SKM-1 treated with dmso at 0.1 percent for 144 hours (cell line): ENCODE measurements around the gene MEF2C.

Experiments
- DNase-seq: peaks from one replicate; lab custom pipeline; 2025; ENCODE audit not compliant: unreplicated experiment; lab: John Stamatoyannopoulos, UW

Gene MEF2C

DNA sequence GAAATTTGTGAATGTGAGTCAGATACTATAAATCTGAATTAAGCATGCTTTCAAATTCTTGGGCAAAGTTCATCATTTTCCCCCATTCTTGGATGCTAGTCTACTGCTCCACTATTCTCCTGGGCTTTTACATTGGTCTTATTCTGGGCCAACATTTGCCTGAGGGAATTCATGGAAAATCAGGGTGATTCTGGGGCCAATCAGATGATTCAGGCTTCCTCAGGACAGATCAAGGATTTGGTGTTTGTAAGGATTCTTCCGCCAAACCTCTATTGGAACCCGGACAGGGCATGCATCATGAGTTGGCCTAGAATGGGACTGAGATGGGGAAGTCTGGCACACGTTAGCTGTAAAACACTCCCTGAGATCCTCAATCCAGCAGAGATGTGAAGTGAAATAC, 113.8 kb downstream of the MEF2C start:
- no peak for DNase-seq

DNA sequence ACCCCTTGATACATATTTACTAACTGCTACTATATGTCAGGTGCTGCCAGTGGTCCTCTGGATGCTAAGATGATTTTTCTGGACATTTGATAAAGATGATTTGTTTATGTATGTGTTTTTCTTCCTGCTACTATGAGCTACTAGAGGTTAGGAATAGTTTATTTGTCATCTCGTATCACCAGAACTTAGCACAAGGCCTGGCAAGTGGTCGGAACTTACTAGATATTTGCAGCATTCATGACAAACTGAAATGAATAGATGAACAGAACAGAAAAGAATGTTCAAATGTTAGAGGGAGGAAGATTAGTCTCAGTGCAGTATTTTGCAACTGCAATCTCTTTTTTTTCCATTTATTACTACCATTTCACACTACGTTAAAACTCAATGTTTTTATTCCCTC, 114.6 kb downstream of the MEF2C start:
- no peak for DNase-seq

DNA sequence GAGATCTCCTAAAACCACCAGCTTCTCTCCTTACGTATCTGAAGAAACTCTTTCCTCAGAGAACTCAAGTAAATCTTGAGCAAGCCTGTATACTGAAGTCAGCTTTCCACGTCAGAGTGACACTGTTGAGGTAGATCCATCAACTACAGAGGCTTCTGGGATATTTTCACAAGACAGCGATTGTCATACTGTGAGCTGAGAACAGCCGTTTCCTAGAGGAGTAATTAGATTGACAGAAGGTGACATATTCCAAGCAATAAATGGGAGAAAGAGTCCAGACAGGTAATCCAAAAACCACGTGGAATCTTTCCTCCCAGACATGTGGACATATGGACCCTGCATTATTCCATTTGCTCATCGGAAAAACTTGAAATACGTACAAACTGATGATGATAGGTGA, 117.2 kb downstream of the MEF2C start:
- DNase-seq, result no peak

DNA sequence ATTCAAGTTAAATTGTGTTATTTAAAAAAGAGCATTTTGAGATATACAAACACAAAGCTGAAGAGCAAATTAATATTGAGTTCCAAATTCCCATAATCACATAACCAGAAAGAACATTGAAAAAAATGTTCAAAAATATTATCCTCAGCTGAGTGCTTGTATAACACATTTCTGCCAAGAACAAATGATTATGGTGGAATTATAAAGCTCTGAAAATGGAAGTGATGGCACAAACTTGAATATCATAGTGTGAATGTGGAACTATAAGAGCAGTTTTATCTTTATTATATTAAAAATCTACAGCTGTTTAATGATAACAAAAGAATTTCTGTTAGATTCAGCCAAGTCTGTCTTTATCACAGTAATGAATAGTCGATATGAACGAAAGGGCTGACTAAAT, 117.8 kb downstream of the MEF2C start:
- no peak for DNase-seq

DNA sequence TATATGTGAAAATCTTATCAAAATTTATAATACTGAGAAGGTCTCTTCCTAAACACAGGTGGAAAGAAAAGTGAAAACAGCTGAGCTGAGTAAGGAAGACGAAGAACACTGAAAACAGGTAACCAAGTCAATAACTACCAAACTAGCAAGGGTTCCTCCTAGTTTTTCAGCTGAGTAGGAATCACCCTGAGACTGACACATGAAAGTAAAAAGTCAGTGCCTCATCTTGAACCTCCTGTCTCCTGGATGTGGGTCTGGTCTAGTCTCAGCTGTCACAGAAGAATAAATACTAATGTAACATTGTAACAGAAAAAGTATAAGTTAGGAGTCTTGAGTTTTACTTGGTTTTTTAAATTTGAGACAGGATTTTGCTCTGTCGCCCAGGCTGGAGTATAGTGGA, 121.0 kb downstream of the MEF2C start:
- DNase-seq, result no peak

DNA sequence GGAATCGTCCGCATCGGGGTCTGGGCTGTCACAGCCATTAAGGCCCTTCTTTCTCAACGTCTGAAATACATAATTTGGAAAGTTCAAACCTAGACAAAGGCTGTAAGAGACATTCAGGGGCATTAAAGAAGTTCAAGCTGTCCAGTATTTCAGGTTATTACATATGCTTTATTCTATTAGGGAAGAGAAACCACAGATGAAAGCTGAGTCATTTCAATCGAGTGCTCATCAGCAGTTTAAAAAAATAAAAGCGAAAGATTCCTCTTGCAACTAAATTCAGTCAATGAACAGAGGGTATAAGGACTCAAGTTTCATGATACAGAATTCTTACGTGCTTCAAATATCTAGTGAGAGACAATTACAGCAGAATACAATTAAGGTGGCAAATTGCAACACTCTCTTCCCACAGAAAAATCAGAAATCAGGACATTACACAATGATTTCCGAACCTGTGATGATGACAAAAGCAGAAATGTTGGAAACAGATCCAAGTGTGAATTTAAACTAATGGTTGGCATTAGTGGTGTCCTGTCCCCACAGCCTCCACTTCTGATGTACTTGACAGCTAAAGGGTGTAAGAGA, 121.6 kb downstream of the MEF2C start:
- DNase-seq, result no peak

DNA sequence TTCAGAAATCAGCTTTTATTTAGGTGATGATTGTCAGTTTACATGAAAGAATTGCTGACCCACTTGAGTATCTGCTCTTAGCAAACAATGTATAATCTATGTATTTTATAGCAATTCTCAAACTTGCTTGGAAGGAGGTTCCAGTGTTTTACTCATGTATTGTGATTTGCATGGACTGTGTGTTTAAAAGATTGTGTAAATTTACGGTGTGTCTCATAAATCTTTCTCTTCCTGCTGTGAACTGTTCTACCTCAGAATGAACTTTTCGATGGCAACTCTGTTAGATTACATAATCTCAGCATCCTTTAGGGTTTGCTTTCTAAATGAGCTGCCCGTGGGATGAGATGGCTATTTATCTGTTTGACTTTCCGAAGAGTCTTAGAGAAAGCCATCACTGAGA, 122.5 kb downstream of the MEF2C start:
- no peak for DNase-seq

DNA sequence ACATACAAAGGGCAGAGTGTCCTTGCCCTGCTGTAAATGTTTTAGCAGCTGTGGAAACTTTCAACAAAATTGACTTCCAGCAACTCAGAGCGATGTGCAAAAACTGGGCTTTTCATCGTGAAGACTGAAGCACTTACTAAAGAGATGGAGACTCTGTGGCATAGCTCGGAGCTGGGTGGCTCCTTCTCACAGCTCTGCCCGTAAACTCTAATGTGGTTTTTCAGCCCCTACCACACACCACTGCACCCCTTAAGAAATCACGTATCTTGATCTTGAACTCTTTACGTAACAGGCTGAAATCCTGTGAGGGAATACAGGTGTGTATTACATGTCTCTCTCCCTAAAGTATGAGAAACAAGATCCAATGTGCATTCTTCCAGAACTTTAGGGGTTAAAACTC, 124.4 kb downstream of the MEF2C start:
- DNase-seq, result no peak

DNA sequence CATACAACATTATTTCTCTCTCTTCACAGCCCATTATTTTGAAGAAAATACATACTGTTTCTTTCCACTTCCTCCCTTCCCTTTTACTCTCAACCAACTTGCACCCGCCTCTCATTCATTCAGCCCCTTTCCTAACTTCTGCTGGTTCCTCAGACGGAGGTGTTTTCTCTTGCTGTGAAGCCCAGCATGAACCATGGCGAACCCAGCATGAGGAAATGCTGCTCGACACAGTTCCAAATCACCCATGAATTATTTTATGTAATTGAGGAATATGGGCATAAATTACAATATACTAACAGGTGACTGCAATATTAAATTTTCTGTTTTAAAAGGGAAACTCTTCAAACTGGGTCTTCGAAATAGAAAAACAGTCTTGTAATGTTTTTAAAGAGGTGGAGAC, 124.8 kb downstream of the MEF2C start:
- no peak for DNase-seq

DNA sequence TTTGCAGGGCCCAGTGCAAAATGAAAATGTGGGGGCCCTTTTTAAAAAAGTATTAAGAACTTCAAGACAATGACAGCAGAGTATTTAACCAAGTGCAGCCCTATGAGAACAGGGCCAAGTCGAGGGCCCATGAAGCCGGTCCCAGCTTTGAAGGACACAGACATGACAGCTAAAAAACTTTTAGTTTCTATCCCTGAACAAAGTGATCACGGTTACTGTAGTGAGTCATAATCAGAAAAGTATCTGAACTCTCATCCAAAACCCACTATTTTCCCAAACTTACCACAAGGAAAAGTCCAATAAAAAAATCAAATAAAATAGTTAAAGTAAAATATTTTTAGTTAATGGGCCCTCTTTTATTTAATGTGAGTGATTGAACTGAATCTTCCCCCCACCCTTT, 126.0 kb downstream of the MEF2C start:
- no peak for DNase-seq

DNA sequence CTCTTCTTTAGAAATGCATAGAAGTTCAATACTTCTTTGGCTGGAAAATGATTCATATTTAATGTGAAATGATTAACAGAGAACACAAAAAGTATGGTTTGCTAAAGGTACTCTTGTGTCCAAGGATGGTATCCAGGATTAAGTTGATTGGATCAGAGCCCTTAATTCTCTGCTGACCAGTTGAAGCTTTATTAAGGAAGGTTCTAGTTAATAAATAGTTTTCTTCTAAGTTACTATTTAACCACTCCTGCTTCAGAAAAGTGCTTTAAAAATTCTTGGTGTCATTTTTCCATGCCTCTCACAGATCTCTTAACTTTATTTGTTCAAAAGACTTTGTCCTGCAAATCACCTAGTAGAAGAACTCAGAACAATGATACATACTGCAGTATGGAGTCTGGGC, 134.3 kb downstream of the MEF2C start:
- no peak for DNase-seq

DNA sequence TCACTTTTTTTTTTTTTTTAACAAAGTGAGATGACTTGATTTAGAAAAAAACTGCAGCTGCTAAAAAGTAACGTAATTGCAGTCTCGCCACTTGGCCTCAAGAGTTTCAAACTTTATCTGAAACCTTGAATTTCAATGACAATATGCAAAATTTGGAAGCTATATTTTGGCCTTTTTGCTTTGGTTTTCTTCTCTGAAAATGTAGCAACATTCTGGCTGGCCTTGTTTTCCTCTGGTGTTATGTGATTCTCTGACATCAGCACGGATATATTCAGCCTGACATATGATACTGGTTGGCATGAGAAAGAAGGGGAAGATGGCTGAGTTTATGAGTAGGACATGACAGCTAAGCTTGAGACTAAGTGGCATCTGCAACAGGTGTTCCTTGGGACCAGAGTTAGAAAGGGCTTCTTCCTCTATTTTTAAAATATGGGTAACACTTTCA, 136.5 kb downstream of the MEF2C start:
- no peak for DNase-seq

DNA sequence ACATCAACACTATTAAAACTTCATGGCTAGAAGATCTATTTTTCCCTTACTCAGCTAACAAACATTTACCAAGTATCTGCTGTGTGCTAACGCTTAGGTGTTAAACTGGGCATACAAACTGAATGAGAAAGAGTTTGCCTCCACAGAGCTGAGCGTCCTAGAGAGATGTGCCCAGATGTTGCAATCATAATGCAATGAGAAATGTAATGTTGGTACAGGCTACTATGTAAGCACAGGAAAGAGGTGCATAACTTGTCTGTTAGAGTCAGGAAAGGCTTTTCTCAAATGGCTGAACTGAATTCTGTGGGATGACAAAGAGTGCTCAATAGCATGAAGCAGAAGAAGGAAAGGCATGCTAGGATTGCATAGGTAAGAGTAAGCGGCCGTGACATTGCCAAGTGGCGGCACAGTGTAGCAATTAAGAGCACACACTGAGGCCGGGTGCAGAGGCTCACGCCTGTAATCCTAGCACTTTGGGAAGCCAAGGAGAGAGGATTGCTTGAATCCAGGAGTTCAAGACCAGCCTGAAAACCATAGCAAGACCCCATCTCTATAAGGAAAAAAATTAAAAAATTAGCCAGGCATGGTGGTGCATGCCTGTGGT, 137.8 kb downstream of the MEF2C start:
- DNase-seq, result no peak

DNA sequence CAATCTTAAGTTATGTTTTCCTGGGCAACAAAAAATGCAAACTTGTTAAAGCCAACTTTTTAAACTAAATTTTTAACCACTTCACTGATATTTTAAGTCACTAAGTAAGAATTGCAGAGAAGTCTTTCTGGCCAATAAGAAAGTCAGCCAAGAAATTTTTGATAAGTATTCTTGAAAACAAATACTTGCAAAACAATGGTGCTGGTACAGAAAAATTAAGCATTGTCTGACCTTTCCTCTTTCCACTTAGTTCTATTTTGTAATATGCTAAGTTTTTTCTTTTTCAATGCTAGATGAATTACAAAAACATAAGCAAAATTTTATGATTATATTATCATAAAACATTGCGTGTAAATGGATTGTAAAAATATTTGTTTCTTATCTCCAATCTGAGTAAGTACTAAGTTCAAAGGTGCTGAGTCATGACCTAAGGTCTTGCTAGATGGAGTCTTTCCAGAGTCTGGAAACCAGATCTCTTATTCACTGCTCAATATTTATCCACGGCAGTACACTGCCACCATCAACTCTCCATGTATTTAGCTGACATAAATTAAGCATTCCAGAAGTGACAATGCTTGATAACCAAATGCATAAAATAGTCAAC, 139.7 kb downstream of the MEF2C start:
- DNase-seq, result no peak

DNA sequence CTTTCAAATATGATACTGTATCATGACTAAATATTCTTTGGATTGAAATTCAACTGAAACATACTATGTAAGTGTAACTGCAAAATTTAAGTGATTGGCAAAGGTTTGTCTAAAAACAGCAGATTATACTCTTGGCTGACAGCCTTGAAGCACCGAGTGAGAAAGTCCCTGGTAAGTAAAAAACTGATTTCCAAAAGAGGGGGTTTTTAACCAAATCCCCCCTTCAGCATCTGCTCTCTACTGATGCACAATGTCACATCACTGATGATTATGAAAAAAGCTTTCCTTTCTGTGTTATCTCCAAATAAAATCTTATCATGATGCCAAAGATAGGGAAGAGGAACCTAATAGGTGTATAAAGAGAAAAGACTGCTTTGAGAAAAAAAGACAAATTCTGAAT, 141.0 kb downstream of the MEF2C start:
- DNase-seq, result no peak

DNA sequence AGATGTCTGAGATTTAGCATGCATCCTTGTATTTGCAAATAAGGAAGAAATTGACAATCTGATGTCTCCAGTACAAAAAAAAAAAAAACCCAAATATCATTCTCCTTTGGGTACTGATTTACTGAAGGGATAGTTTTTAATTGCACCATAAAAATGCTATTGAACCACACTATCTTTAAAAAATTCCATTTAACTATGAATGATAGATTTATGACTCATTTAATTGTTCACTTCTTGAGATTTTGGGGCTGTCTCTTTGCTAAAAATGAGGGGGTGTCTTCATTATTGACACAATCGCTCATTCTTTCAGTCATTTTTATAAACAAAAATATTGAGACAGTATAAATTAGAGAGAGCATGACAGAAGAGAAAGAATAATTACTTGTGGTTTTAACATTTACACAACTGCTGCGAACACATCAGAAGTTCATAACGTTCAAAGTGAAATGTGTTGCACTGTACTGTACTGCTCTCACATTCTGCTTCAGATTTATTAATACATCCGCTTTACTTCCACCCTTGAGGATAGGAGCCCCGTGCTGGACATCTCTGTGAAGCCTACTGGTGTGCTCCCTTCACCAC, 142.3 kb downstream of the MEF2C start:
- no peak for DNase-seq

DNA sequence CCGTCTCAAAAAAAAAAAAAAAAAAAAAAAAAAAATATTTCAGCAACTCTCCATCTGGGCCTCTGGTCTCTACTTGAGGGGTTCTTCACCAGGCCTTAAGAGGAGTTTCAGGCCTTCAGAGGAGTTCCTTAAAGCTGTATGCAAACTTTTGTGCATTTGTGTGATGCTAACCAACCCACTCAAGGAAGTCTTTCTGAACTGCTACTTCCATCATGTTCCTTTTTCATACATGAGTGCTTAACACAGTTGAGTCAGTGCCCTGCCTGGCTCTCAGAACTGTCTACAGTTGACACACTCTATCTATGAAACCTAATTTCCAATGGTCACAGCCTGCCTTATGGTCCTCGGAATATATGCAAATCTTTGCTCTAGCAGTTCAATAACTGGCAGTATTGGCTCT, 146.5 kb downstream of the MEF2C start:
- DNase-seq, result no peak

DNA sequence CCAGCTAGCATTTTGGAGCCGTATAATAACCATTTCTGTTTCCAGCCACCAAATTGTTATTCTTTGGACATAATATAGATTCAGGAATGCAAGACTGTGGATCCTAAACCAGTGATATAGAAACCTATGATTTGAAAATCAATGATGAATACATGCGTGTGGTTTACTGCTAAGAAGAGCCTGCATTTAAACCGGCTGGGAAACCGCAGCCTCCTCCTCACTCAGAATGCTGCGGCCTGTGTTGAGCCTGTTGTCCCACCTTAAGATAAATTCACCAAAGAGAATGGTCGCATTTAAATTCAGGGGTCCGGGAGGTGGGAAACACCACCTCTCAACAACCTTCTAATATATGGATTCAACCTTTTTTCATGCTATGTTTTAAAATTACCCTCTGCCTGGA, 148.0 kb downstream of the MEF2C start:
- DNase-seq, result no peak

DNA sequence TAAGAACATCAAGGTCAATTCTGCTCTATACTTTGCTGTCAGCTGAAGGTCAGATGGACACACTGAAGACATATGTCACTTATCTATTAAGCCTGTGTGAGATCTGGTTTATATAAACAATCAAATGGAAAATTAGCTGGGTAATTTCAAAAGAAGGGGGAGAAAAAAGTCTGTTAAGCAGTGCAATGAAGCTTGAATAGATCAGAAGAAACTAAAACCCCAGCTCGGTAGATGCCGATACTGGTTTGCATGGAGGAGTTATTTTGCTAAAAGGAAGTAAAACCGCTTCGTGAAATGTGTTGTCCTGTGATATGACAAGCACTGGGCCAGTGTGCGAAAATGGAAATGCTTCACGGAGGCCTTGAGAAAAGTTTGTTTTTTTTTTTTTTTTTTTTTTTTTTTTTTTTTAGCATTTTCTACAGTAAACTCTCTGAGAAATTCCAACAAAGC, 148.8 kb downstream of the MEF2C start:
- DNase-seq, result no peak

DNA sequence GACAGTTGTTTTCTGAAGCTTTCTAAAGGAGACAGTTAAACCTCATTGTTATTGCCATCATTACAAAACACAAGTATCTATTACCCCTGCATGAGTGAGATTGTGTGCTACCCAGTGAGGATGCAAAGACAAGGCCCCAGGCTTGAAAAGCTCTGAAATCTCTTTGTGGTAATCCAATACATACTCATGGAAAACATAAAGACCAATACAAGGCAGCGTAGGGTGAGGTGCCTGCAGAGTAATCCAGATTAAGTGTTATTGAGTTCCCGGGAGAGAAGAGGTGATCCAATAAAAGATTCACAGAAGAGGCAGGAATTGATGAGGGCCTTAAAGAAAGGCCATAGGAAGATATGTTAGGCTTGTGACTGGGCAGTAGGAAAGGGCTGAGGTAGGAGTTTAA, 150.1 kb downstream of the MEF2C start:
- no peak for DNase-seq

DNA sequence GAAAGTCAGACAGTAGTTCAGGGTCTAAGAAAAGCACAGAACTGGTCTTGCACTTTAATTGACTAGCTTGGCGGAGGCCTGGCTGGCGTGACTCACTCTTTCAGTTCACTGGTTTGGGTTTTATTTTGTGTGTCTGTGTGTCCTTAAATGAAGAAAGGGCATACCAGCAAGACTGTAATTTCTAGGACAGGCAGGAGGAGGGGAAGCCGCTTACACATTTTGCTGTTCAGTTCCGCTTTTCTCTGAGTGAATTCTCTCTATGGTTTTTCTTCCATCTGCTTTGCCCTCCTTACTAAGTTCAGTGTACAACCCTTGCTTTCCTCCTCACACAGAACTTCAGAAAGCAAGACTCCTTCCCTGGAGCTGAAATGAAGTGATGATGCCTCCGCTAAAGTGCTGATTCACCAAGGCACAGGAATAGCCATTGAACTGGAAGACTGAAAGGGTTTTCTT, 150.8 kb downstream of the MEF2C start:
- no peak for DNase-seq

DNA sequence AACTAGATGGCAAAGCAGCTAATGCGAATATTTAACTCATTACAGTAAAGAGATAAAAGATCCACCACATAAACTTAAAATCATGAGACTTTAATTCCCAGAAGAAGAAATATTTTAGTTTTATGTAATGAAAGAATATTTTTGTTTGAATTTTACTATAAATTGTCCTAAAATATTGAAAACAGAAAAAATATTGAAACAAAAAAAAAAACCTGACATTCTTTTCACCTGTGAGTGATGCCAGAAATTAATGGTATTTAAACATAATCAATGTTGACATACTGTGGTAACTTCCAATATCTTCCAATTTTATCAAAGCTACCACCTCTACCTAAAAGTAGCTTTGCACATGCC, 153.2 kb downstream of the MEF2C start:
- DNase-seq, result no peak
